NCI-H1436 (cell line): ENCODE measurements around the gene APC.
"Not testable (repeated sequence)": the region's sequence is repeated elsewhere in the genome, so short reads cannot be mapped to it uniquely, and the experiment has no call there.

Experiments
- DNase-seq: peaks from one replicate; lab custom pipeline; 2025; lab: John Stamatoyannopoulos, UW

Gene APC

GRCh38 chr5:112716895-112717294, 20.8 kb upstream of the APC start:
- not testable (repeated sequence) for DNase-seq

GRCh38 chr5:112717506-112718082, 20.1 kb upstream of the APC start:
- no peak for DNase-seq

- DNase-seq = no peak
Measured at GRCh38 chr5:112718344-112718743, 19.3 kb upstream of the APC start.

- DNase-seq = no peak
Measured at GRCh38 chr5:112720576-112720975, 17.1 kb upstream of the APC start.

- DNase-seq = no peak
Measured at GRCh38 chr5:112724901-112725300, 12.8 kb upstream of the APC start.

- no peak for DNase-seq
Measured at GRCh38 chr5:112729630-112730029, 8.1 kb upstream of the APC start.

GRCh38 chr5:112732131-112732530, 5.6 kb upstream of the APC start:
- DNase-seq = no peak

GRCh38 chr5:112733586-112733985, 4.1 kb upstream of the APC start:
- DNase-seq = no peak

GRCh38 chr5:112734597-112734996, 3.1 kb upstream of the APC start:
- DNase-seq = no peak

- DNase-seq = no peak
Measured at GRCh38 chr5:112735702-112736101, 2.0 kb upstream of the APC start.

GRCh38 chr5:112737070-112737462, 619 bp upstream of the APC start:
- DNase-seq = no peak

- DNase-seq = no peak
Measured at GRCh38 chr5:112738191-112738560, 491 bp downstream of the APC start.

GRCh38 chr5:112742424-112742823, 4.7 kb downstream of the APC start:
- no peak for DNase-seq

- DNase-seq = no peak
Measured at GRCh38 chr5:112743631-112744030, 5.9 kb downstream of the APC start.

GRCh38 chr5:112752335-112752734, 14.7 kb downstream of the APC start:
- no peak for DNase-seq

GRCh38 chr5:112755703-112756102, 18.0 kb downstream of the APC start:
- no peak for DNase-seq

GRCh38 chr5:112757468-112758208, 20.0 kb downstream of the APC start:
- DNase-seq = peak; percentile 57

GRCh38 chr5:112758676-112759075, 21.0 kb downstream of the APC start:
- DNase-seq = no peak

- DNase-seq = no peak
Measured at GRCh38 chr5:112762113-112762810, 24.6 kb downstream of the APC start.

- no peak for DNase-seq
Measured at GRCh38 chr5:112763165-112763564, 25.5 kb downstream of the APC start.

- no peak for DNase-seq
Measured at GRCh38 chr5:112772124-112772523, 34.4 kb downstream of the APC start.

- DNase-seq = no peak
Measured at GRCh38 chr5:112776301-112776856, 38.7 kb downstream of the APC start.

GRCh38 chr5:112779531-112779930, 41.8 kb downstream of the APC start:
- no peak for DNase-seq
